Neutrophil (primary cell): ENCODE results near the gene OR2B2.

ENCODE experiments used
- H3K27ac ChIP-seq: fragments of 200-600 bp; sonication (generic); 2 replicates; pipeline ENCODE4 v1.5.1; 2016; ENCODE audit warnings: mild to moderate bottlenecking, moderate library complexity
- H3K27me3 ChIP-seq: fragments of 200-600 bp; sonication (generic); 2 replicates; pipeline ENCODE4 v1.6.0; 2016; ENCODE audit warnings: mild to moderate bottlenecking
- H3K36me3 ChIP-seq: fragments of 200-600 bp; sonication (generic); 2 replicates; pipeline ENCODE4 v1.5.1; 2017
- H3K4me1 ChIP-seq, 2 experiments: fragments of 200-600 bp in 1 of 2; sonication (generic) in 1 of 2; 1 replicate in 1 of 2; 2 replicates in 1 of 2; pipeline versions ENCODE4 v1.5.1 to v1.6.1; 2013 to 2016; ENCODE audit warnings: low read depth in 1 of 2, low read length in 1 of 2, mild to moderate bottlenecking in 1 of 2, moderate library complexity in 1 of 2; ENCODE audit not compliant: control insufficient read depth in 1 of 2, insufficient read depth in 1 of 2
- H3K4me3 ChIP-seq, 2 experiments: fragments of 200-600 bp in 1 of 2; sonication (generic) in 1 of 2; 1 replicate in 1 of 2; 2 replicates in 1 of 2; pipeline ENCODE4 v1.5.1; 2013 to 2016; ENCODE audit warnings: low read depth in 1 of 2, low read length in 1 of 2, mild to moderate bottlenecking in 1 of 2, moderate library complexity in 1 of 2
- H3K9me3 ChIP-seq: fragments of 200-600 bp; sonication (generic); 2 replicates; pipeline ENCODE4 v1.5.1; 2016
- CTCF ChIP-seq: fragments of 200-600 bp; sonication (generic); IDR thresholded peaks from 2 replicates; pipeline ENCODE4 v1.5.1; 2016; ENCODE audit warnings: antibody characterized with exemption

Gene OR2B2

GRCh38 chr6:27886073-27886472 lies 26.1 kb downstream of the OR2B2 start:
- Histone ChIP-seq H3K4me1 (peaks cover 9 to 17% of the 10 kb centered on the region in 2 experiments), H3K36me3 (no peaks in the 10 kb centered on the region), H3K27me3 (peaks cover 24% of the 10 kb centered on the region), H3K9me3 (no peaks in the 10 kb centered on the region), H3K4me3 (no peak overlapping the region), H3K27ac (no peak overlapping the region)
- TF ChIP-seq CTCF = no peak

- Histone ChIP-seq H3K9me3 (no peaks in the 10 kb centered on the region), H3K4me1 (no peaks in the 10 kb centered on the region), H3K27ac (no peak overlapping the region), H3K4me3 (no peak overlapping the region), H3K27me3 (peaks cover 17% of the 10 kb centered on the region), H3K36me3 (no peaks in the 10 kb centered on the region)
- no peak for TF ChIP-seq CTCF
These were observed 29.1 kb downstream of the OR2B2 start for GRCh38 chr6:27883136-27883535.

GRCh38 chr6:27882624-27883023 lies 29.6 kb downstream of the OR2B2 start:
- TF ChIP-seq CTCF = no peak
- Histone ChIP-seq H3K4me1 (no peaks in the 10 kb centered on the region), H3K27ac (no peak overlapping the region), H3K4me3 (no peak overlapping the region), H3K27me3 (peaks cover 17% of the 10 kb centered on the region), H3K9me3 (no peaks in the 10 kb centered on the region), H3K36me3 (no peaks in the 10 kb centered on the region)

- Histone ChIP-seq H3K27me3 (peaks cover 2% of the 10 kb centered on the region), H3K9me3 (no peaks in the 10 kb centered on the region), H3K27ac (no peak overlapping the region), H3K4me3 (no peak overlapping the region), H3K36me3 (no peaks in the 10 kb centered on the region), H3K4me1 (no peaks in the 10 kb centered on the region)
- no peak for TF ChIP-seq CTCF
These were observed 32.4 kb downstream of the OR2B2 start for GRCh38 chr6:27879837-27880236.

GRCh38 chr6:27874016-27874415 lies 38.2 kb downstream of the OR2B2 start:
- H3K27me3 ChIP-seq = no peaks in the 10 kb centered on the region
- peak overlapping the region; percentile 83 for H3K27ac ChIP-seq
- H3K4me1 ChIP-seq = peaks cover 28 to 30% of the 10 kb centered on the region in 2 experiments
- H3K4me3 ChIP-seq = peak overlapping the region; percentile 61 to 67
- no peaks in the 10 kb centered on the region for H3K36me3 ChIP-seq
- no peaks in the 10 kb centered on the region for H3K9me3 ChIP-seq
- no peak for TF ChIP-seq CTCF
